SK-N-SH (cell line): ENCODE data around the gene PABPC1L.

Source experiments
- CHD2 ChIP-seq: fragments of 150-350 bp; IDR thresholded peaks from 2 replicates; pipeline ENCODE4 v1.6.1; 2018; ENCODE audit warnings: low read length; ENCODE audit not compliant: partially characterized antibody
- TAF1 ChIP-seq: IDR thresholded peaks from 2 replicates; pipeline ENCODE4 v1.6.1; 2012; ENCODE audit warnings: low read depth, mild to moderate bottlenecking, low read length, moderate library complexity, borderline replicate concordance
- TF ChIP-seq, protein P1 (sequence below): fragments of 200-600 bp; sonication (generic); IDR thresholded peaks from 2 replicates; pipeline ENCODE4 v1.6.1; 2017; ENCODE audit warnings: antibody characterized with exemption, mild to moderate bottlenecking, moderate library complexity

DNA sequence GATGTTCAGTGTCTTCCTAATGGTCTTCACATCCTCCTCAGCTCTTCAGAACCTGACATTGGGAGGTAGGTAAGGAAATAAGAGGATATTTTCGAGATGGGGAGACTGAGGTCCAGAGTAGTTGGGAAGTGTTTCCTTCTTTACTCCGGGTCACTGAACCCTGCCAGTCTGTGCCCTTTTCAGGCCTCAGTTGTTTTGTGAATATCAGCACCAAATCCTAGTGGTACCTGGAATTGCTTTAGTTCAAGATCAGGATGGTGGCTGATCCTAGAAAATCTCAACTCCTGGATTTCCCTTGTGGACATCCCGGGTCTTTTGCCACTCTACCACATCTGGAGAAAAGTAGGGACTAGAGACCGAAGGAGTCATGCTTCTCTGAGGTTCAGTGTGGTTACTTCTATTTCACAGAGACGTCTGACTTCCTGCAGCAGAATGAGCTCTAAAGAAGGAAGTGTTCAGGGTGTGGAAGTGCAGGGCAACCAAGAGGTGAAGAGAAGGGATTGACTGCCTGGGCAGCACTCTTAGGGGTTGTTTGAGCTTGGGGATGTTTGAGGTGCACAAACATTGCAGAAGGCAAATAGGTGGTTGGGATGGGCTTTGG, 57.4 kb downstream of the PABPC1L start:
- TF ChIP-seq CHD2 (no peak), TAF1 (no peak)
- TF ChIP-seq, protein P1, sequence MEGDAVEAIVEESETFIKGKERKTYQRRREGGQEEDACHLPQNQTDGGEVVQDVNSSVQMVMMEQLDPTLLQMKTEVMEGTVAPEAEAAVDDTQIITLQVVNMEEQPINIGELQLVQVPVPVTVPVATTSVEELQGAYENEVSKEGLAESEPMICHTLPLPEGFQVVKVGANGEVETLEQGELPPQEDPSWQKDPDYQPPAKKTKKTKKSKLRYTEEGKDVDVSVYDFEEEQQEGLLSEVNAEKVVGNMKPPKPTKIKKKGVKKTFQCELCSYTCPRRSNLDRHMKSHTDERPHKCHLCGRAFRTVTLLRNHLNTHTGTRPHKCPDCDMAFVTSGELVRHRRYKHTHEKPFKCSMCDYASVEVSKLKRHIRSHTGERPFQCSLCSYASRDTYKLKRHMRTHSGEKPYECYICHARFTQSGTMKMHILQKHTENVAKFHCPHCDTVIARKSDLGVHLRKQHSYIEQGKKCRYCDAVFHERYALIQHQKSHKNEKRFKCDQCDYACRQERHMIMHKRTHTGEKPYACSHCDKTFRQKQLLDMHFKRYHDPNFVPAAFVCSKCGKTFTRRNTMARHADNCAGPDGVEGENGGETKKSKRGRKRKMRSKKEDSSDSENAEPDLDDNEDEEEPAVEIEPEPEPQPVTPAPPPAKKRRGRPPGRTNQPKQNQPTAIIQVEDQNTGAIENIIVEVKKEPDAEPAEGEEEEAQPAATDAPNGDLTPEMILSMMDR: no peak
